Common myeloid progenitor, CD34-positive (primary cell): ENCODE data around the gene IL19.
"Not testable (repeated sequence)": the region's sequence is repeated elsewhere in the genome, so short reads cannot be mapped to it uniquely, and the experiment has no call there.

Source experiments
- CTCF ChIA-PET: fragments of 350-600 bp; sonication (Branson Sonifier 250); formaldehyde crosslinking; loops from one replicate; lab custom pipeline; 2021; ENCODE audit warnings: antibody characterized with exemption; lab: Charles Lee
- POLR2A ChIA-PET: fragments of 350-600 bp; sonication (Branson Sonifier 250); formaldehyde crosslinking; loops from one replicate; lab custom pipeline; 2021; ENCODE audit warnings: antibody characterized with exemption; lab: Charles Lee
- DNase-seq, 3 donors: peaks; one replicate each; pipeline versions ENCODE4 v3.0.0 to v3.0.0-alpha.2; 2013
- H3K27ac ChIP-seq, 2 experiments: 1 replicate in 1 of 2; 2 replicates in 1 of 2; pipeline ENCODE4 v1.7.0; 2013; ENCODE audit warnings: inconsistent platforms in 2 of 2, low read length in 2 of 2, mild to moderate bottlenecking in 2 of 2, low read depth in 1 of 2, moderate library complexity in 1 of 2; ENCODE audit not compliant: severe bottlenecking in 2 of 2, insufficient read depth in 1 of 2, poor library complexity in 1 of 2
- H3K27me3 ChIP-seq, 5 experiments: replicated peaks in 2 of 5; 1 replicate in 3 of 5; 2 replicates in 2 of 5; pipeline versions ENCODE4 v1.6.1 to v1.7.0; 2013; ENCODE audit warnings: low read length in 4 of 5, mild to moderate bottlenecking in 2 of 5, moderate library complexity in 2 of 5, inconsistent platforms in 1 of 5; ENCODE audit not compliant: insufficient read depth in 5 of 5, control insufficient read depth in 4 of 5
- H3K36me3 ChIP-seq, 4 experiments: 1 replicate in 2 of 4; 2 replicates in 2 of 4; pipeline versions ENCODE4 v1.6.1 to v1.7.0; 2013; ENCODE audit warnings: low read length in 3 of 4, control low read depth in 1 of 4, mild to moderate bottlenecking in 1 of 4; ENCODE audit not compliant: control insufficient read depth in 4 of 4, insufficient read depth in 4 of 4
- H3K4me1 ChIP-seq, 4 experiments: 1 replicate in 3 of 4; 2 replicates in 1 of 4; pipeline versions ENCODE4 v1.6.1 to v1.7.1; 2013; ENCODE audit warnings: low read length in 3 of 4, mild to moderate bottlenecking in 3 of 4, control low read depth in 1 of 4, inconsistent platforms in 1 of 4, moderate library complexity in 1 of 4; ENCODE audit not compliant: control insufficient read depth in 4 of 4, insufficient read depth in 4 of 4; ENCODE audit errors: control extremely low read depth in 1 of 4
- H3K4me3 ChIP-seq, 7 experiments: 1 replicate in 4 of 7; 2 replicates in 3 of 7; pipeline versions ENCODE4 v1.5.1 to v1.7.0; 2013; ENCODE audit warnings: mild to moderate bottlenecking in 7 of 7, low read length in 6 of 7, moderate library complexity in 6 of 7, inconsistent platforms in 2 of 7, low read depth in 2 of 7, control low read depth in 1 of 7; ENCODE audit not compliant: insufficient read depth in 4 of 7, control insufficient read depth in 1 of 7; ENCODE audit errors: extremely low read depth in 1 of 7
- H3K9me3 ChIP-seq, 5 experiments: 1 replicate in 4 of 5; 2 replicates in 1 of 5; pipeline versions ENCODE4 v1.6.1 to v1.7.1; 2013; ENCODE audit warnings: low read length in 4 of 5, mild to moderate bottlenecking in 2 of 5, inconsistent platforms in 1 of 5, low read depth in 1 of 5, moderate library complexity in 1 of 5; ENCODE audit not compliant: control insufficient read depth in 4 of 5, insufficient read depth in 2 of 5; ENCODE audit errors: control extremely low read depth in 1 of 5
- WGBS: methylation state at CpG from one replicate; pipeline ENCODE4 v1.1.5; 2013; ENCODE audit not compliant: insufficient coverage; 5-methylcytosine and 5-hydroxymethylcytosine counted together

Gene IL19

DNA sequence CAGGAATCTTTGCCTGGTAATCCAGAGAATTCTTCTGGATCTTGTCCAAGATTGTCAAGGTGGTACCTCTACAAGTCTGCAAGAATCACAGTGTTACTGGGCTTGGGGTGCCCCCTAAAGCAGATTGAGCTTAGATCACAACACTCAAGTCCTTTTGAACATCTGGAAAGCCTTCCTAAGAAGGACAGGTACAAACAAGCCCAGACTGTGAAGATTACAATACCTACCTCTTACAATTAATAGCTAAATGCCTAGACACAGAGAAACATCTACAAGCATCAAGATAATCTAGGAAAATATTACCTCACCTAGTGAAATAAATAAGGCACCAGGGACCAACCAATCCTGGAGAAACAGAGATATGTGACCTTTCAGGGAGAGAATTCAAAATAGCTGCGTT is 77.4 kb downstream of the IL19 start:
- Histone ChIP-seq H3K4me1 (no peaks in the 10 kb centered on the region), H3K4me3 (no peak overlapping the region), H3K9me3 (no peaks in the 10 kb centered on the region), H3K36me3 (no peaks in the 10 kb centered on the region), H3K27me3 (no peaks in the 10 kb centered on the region), H3K27ac (no peak overlapping the region)
- WGBS, result no CpG with 5 or more reads among the region's 1 CpG
- CTCF ChIA-PET, result interaction anchor here (1.1 to 2.5 kb wide), 3 partner anchors 12 to 556 kb away, joined by 3 to 8 read pairs (median 3); no protein-coding TSS in a partner anchor
- POLR2A ChIA-PET, result no interaction called here
- no peak for DNase-seq

DNA sequence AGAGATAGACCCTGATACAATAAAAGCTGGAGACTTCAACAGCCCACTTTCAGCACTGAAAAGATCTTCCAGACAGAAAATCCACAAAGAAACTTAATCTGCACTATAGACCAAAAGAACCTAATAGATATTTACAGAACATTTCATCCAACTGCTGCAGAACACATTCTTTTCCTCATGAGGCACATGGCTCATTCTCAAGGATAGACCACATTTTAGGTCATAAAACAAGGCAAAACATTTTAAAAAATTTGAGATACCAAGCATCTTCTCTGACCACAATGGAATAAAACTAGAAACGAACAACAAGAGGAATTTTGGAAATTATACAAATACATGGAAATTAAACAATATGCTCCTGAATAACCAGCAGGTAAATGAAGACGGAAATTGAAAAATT is 79.8 kb downstream of the IL19 start:
- H3K9me3 ChIP-seq, result no peaks in the 10 kb centered on the region
- H3K4me3 ChIP-seq, result no peak overlapping the region
- no peaks in the 10 kb centered on the region for H3K36me3 ChIP-seq
- no peak for DNase-seq
- no peaks in the 10 kb centered on the region for H3K4me1 ChIP-seq
- ChIA-PET POLR2A (no interaction called here), CTCF (interaction anchor here (0.6 kb wide), 1 partner anchor 73 kb away, joined by 3 read pairs; no protein-coding TSS in a partner anchor)
- no peak overlapping the region for H3K27ac ChIP-seq
- WGBS, result no CpG with 5 or more reads among the region's 2 CpGs
- no peaks in the 10 kb centered on the region for H3K27me3 ChIP-seq

DNA sequence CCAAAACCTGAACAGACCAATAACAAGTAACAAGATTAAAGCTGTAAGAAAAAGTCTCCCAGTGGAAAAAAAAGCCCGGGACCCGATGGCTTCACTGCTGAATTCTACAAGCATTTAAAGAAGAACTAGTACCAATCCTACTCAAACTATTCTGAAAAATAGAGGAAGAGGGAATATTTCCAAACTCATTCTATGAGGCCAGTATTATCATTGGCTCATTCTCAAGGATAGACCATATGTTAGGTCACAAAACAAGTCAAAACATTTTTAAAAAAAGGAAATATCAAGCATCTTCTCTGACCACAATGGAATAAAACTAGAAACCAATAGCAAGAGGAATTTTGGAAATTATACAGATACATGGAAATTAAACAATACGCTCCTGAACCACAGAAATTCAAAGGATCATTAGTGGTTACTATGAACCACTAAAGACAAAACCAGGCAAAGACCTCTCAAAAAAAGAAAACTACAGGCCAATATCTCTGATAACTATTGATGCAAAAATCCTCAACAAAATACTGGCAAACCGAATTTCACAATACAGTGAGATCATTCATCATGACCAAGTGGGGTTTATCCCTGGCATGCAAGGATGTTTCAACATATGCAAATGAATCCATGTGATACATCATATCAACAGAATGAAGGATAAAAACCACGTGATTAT is 80.9 kb downstream of the IL19 start:
- WGBS, result 88% methylated on average over 1 of the region's 5 CpGs
- POLR2A ChIA-PET, result no interaction called here
- CTCF ChIA-PET, result no interaction called here

DNA sequence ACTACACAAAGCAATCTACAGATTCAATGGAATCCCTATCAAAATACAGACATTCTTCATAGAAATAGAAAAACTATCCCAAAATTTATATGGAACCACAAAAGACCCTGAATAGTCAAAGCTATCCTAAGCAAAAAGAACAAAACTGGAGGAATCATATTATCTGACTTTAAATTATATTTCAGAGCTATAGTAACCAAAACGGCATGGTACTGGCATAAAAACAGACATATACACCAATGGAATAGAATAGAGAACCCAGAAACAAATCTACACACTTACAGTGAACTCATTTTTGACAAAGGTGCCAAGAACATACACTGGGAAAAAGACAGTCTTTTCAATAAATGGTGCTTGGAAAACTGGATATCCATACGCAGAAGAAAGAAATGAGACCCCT is 82.1 kb downstream of the IL19 start:
- no CpG with 5 or more reads among the region's 2 CpGs for WGBS
- H3K27me3 ChIP-seq, H3K9me3 ChIP-seq, H3K36me3 ChIP-seq, POLR2A ChIA-PET, H3K4me3 ChIP-seq, DNase-seq, H3K27ac ChIP-seq, H3K4me1 ChIP-seq: not testable (repeated sequence)
- CTCF ChIA-PET, result interaction anchor here (0.8 kb wide), 1 partner anchor 60 kb away, joined by 3 read pairs; no protein-coding TSS in a partner anchor

More for the DNA sequence above, 80.9 kb downstream of the IL19 start:
- Histone ChIP-seq H3K4me1 (no peaks in the 10 kb centered on the region), H3K27me3 (no peaks in the 10 kb centered on the region), H3K27ac (no peak overlapping the region), H3K9me3 (no peaks in the 10 kb centered on the region), H3K4me3 (no peak overlapping the region), H3K36me3 (no peaks in the 10 kb centered on the region)
- DNase-seq, result no peak

DNA sequence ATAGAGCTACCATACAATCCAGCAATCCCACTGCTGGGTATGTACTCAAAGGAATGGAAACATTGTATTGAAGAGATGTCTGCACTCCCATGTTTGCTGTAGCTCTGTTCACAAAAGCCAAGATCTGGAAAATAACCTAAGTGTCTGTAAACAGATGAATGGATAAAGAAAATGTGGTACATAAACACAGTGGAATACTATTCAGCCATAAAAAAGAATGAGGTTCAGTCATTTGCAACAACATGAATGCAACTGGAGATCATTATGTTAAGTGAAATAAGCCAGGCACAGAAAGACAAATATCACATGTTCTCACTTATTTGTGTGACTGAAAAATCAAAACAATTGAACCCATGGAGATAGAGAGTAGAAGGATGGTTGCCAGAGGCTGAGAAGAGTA is 83.1 kb downstream of the IL19 start:
- CTCF ChIA-PET, result interaction anchor here (1.0 kb wide), 1 partner anchor 25 kb away, joined by 3 read pairs; no protein-coding TSS in a partner anchor
- POLR2A ChIA-PET, result not testable (repeated sequence)

DNA sequence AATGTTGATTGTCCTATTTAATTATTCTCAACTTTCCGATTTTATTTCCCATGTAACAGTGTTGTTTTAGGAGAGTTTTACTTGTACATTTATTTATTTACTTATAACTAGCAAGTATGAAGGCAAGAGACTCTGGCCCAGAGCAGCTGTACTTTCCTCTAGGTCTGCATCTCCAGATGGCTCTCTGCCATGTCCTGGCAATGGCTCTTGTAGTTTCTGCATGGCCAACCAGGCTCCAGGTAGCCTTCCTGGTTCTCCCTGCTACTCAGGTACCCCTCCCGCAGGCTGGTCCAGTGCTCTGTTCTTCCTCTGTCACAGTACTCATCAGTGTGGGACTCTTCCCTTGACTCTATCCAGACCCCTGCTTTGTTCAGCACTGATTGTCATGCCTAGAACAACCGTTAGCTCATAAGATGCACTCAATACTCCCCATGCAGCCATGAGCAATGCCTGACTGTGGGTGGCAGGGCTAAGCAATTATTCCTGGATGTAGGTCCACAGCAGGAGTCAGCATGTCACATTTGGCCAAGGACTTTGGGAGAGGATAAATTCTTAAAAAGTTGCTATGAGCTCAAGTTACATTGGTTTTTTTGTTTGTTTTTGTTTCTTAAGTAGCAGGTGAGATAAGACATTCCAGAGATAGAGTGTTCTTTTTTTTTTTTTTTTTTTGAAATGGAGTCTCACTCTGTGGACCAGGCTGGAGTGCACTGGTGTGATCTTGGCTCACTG is 84.0 kb downstream of the IL19 start:
- Histone ChIP-seq H3K9me3 (no peaks in the 10 kb centered on the region), H3K27me3 (no peaks in the 10 kb centered on the region), H3K4me3 (no peak overlapping the region), H3K27ac (no peak overlapping the region), H3K4me1 (no peaks in the 10 kb centered on the region), H3K36me3 (no peaks in the 10 kb centered on the region)
- CTCF ChIA-PET, result interaction anchor here (1.0 to 2.1 kb wide), 5 partner anchors 8 to 54 kb away, joined by 3 to 5 read pairs (median 4); partner anchors contain the start of gene IL20
- DNase-seq, result no peak
- POLR2A ChIA-PET, result no interaction called here
- 100% methylated on average over 2 of the region's 3 CpGs for WGBS

More for the DNA sequence above, 83.1 kb downstream of the IL19 start:
- not testable (repeated sequence) for H3K4me1 ChIP-seq, H3K4me3 ChIP-seq, H3K9me3 ChIP-seq, H3K36me3 ChIP-seq, H3K27me3 ChIP-seq, H3K27ac ChIP-seq, DNase-seq

DNA sequence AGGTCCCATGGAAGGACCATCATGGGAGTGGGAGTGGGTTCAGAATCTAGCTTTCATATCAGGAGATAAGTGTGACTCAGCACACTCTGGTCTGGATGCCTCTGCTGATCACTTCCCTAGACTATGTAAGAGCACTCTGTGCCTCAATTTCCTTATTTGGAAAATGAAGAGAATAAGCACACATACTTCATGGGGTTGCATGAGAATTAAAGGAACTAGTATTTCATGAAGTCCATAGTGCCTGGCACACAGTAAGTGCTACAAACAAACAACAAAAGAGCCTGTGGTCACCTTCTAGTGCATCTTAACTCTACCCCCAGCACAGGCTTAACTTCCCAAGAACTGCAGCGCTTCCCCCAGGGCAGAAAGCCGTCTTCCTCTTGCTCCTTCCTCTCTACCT is 85.3 kb downstream of the IL19 start:
- Histone ChIP-seq H3K4me1 (no peaks in the 10 kb centered on the region), H3K27me3 (no peaks in the 10 kb centered on the region), H3K36me3 (no peaks in the 10 kb centered on the region), H3K9me3 (no peaks in the 10 kb centered on the region), H3K4me3 (no peak overlapping the region), H3K27ac (no peak overlapping the region)
- ChIA-PET CTCF (interaction anchor here (0.9 to 2.5 kb wide), 7 partner anchors 11 to 130 kb away, joined by 3 to 9 read pairs (median 5); no protein-coding TSS in a partner anchor), POLR2A (interaction anchor here (0.6 kb wide), 1 partner anchor 1755 kb away, joined by 3 read pairs; no protein-coding TSS in a partner anchor)
- WGBS, result 100% methylated on average over 2 of the region's 2 CpGs
- DNase-seq, result no peak
